GM19035 (cell line): ENCODE data around the gene LARGE1.

Experiments used
- ATAC-seq: cut with Tn5 transposase; IDR thresholded peaks from one replicate; pipeline ENCODE4 v1.9.1; 2021; ENCODE audit not compliant: unreplicated experiment

The LARGE1 gene

GRCh38 chr22:33828302-33828701, 92.0 kb downstream of the LARGE1 start:
- no peak for ATAC-seq

GRCh38 chr22:33825761-33826160, 94.5 kb downstream of the LARGE1 start:
- no peak for ATAC-seq

GRCh38 chr22:33823552-33823951, 96.7 kb downstream of the LARGE1 start:
- ATAC-seq: no peak

GRCh38 chr22:33821290-33821689, 99.0 kb downstream of the LARGE1 start:
- ATAC-seq: no peak

GRCh38 chr22:33819743-33820142, 100.5 kb downstream of the LARGE1 start:
- no peak for ATAC-seq

- no peak for ATAC-seq
Measured at GRCh38 chr22:33817512-33818127, 102.7 kb downstream of the LARGE1 start.

- no peak for ATAC-seq
Measured at GRCh38 chr22:33812360-33812977, 107.8 kb downstream of the LARGE1 start.

- ATAC-seq: no peak
Measured at GRCh38 chr22:33811686-33812085, 108.6 kb downstream of the LARGE1 start.

GRCh38 chr22:33811208-33811607, 109.1 kb downstream of the LARGE1 start:
- ATAC-seq: no peak

GRCh38 chr22:33807470-33807869, 112.8 kb downstream of the LARGE1 start:
- ATAC-seq: no peak

GRCh38 chr22:33806191-33806590, 114.1 kb downstream of the LARGE1 start:
- ATAC-seq: no peak

GRCh38 chr22:33803371-33804282, 116.6 kb downstream of the LARGE1 start:
- ATAC-seq: no peak

GRCh38 chr22:33798401-33798800, 121.9 kb downstream of the LARGE1 start:
- ATAC-seq: no peak

- ATAC-seq: no peak
Measured at GRCh38 chr22:33796494-33796893, 123.8 kb downstream of the LARGE1 start.

- ATAC-seq: no peak
Measured at GRCh38 chr22:33793475-33793874, 126.8 kb downstream of the LARGE1 start.

- ATAC-seq: no peak
Measured at GRCh38 chr22:33792832-33793231, 127.4 kb downstream of the LARGE1 start.

- ATAC-seq: no peak
Measured at GRCh38 chr22:33789690-33790253, 130.5 kb downstream of the LARGE1 start.

GRCh38 chr22:33788927-33789326, 131.3 kb downstream of the LARGE1 start:
- no peak for ATAC-seq

- no peak for ATAC-seq
Measured at GRCh38 chr22:33787645-33788456, 132.4 kb downstream of the LARGE1 start.

- no peak for ATAC-seq
Measured at GRCh38 chr22:33786149-33786548, 134.1 kb downstream of the LARGE1 start.
